CD4-positive, alpha-beta T cell treated with Interferon gamma for 1 hour (primary cell): ENCODE measurements around the gene NRG3.

ENCODE experiments used
- DNase-seq: peaks from one replicate; pipeline ENCODE4 v3.0.0-alpha.2; 2020

The NRG3 gene

GRCh38 chr10:82128527-82128926 lies 253.5 kb downstream of the NRG3 start:
- DNase-seq, result no peak

DNA sequence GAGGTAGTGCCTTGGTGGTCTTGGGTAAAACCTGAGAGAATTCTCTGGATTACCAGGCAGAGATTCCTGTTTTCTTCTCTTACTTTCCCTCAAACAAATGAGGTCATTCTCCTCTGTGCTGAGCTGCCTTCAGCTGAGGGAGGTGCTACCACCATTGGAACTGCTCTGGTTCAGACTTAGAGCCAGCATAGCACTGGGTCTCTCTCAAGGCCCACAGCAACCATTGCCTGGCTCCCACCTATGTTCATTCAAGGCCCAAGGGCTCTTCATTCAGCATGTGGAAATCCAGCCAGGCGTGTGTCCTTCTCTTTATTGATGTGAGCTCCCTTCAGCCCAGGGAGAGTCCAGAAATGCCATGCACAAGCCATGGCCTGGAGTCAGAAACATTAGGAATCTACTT lies 261.1 kb downstream of the NRG3 start:
- DNase-seq, result no peak

- no peak for DNase-seq
Measured at GRCh38 chr10:82144153-82144552, 269.2 kb downstream of the NRG3 start.

DNA sequence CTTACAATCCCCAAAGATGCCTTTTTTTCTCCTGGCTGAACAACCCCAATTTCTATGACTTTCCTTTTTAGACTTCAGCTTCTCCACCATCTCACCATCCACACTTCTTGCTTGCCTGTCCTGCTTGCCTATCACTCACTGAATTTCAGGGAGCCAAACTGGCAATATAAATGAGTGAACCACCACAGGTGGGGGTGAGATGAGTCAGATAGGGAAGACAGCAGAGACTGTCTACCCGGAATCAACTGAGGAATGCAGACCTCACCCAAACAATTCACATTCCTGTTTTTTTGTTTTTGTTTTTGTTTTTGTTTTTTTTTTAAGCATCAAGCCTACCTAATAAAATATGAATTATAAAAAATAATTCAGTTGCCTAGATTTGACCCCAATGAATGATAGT lies 273.8 kb downstream of the NRG3 start:
- no peak for DNase-seq

GRCh38 chr10:82149674-82150073 lies 274.7 kb downstream of the NRG3 start:
- no peak for DNase-seq

- DNase-seq, result no peak
Measured at GRCh38 chr10:82150123-82150900, 275.3 kb downstream of the NRG3 start.

DNA sequence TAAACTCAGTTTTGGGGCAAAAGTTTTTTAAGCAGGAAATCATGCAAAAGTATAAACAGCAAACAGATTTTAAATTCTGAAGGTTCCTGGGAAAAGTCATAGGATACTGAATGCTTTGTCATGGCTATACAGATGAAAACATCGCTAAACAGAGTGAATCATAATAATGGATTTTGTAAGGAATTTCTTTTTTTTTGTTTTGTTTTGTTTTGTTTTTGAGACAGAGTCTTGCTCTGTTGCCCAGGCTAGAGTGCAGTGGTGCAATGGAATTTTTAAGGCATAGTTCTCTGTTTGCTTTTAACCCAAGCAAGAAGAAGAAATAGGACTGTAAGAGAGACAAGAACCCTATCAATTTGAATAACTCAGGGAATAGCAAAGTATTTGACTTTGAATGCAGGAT lies 285.3 kb downstream of the NRG3 start:
- no peak for DNase-seq

GRCh38 chr10:82161264-82161663 lies 286.3 kb downstream of the NRG3 start:
- no peak for DNase-seq

DNA sequence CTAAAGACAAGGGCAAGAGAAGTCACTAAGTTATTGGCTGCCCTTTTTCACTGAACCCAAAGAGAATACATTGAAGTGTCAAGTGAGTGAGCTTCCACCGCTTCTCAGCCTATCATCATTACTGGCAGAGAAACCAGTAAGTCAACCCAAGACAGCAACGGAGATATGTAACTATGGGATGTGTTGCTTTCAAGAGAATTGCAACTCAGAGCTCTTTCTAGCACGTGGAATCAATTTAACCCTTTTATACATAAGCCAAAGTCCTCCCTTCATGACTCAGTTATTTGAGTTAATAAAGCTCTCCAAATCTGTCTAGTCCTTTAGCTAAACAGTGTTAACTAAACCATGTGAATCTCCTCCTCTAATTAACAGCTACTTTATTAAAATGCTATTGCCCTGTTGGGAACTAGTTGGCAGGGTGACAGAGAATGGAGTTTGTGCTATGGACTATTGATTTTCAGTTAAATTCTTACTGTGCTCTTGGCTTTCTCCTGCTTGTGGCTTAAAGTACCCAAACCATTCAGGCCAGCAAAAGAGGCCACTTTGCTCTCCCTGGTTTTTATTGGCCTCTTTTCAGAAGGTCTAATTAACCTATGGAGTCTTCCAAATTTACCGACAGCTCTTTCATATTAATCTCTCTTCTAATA lies 287.7 kb downstream of the NRG3 start:
- DNase-seq, result no peak

DNA sequence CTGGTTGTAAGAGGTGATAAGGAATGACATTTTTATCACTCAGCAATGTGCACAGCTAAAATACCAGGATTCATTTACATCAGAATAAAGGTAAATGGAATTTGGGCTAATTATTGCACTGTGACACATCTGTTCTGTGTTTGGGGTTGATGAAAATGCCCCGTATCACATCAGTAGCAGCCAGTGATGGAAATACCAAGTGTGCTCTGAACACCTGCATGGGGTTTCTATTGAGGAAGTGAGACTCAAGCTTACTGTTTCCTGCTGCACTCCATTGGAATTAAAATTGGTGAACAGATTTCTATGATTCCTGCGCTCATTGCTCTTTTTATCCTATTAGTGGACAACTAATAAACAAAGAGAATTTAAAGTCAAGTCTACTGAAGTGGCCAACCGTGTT lies 296.9 kb downstream of the NRG3 start:
- DNase-seq, result no peak

GRCh38 chr10:82176587-82176986 lies 301.6 kb downstream of the NRG3 start:
- no peak for DNase-seq

GRCh38 chr10:82190432-82191260 lies 315.7 kb downstream of the NRG3 start:
- DNase-seq, result no peak

DNA sequence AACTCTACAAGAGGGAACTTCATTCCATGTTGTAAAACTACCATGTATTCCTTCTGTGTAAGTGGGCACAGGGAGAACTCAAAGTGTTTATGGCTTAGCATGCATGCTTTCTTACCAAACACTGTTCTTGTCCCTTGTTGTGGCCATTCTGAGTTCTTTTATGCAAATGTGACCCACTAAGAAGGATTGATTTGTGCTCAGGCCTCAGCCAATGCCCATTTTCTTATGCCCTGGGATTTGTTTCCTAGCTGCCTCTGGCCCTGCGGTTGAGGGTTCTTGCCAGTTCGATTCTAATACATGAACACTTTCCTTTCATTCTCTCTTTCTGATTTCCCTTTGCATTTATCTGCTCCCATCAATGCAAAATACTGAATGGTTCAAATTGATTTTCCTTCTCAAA lies 316.7 kb downstream of the NRG3 start:
- no peak for DNase-seq

DNA sequence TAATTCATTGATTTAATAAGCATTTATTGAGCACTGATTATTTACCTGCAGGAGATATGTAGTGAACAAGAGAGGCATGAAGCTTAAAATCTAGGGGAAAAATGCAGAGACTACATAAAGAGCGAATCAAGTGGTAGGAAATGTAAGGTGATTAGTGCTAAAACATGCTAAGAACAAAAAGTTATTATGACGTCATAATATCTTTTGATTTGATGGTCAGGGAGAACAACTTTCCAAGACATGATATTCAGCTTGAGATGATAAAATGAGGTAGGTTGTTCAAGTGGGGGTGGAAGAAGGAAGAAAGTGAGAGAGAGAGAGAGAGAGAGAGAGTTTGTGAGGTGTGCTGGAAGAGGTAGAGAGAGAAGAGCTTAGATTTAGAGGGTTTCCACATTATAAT lies 317.7 kb downstream of the NRG3 start:
- no peak for DNase-seq

DNA sequence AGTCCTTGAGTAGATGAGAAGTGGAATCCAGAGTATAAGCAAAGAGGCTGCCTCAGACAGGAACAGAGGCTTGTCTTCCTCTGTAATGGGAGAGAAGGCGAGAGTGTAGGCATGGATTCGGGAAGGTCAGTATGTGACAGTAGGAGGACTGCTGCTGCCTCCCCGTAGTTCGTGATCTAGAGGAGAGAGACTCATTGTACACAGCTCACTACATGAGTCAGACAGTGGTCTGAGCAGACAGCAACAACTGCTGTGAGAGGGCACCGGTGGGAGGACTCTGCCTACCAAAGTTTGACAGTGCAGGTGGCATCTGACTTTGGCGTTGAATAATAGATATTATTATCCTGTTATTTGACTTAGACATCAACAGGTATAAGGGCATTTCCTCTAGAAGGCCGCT lies 319.4 kb downstream of the NRG3 start:
- no peak for DNase-seq

GRCh38 chr10:82206831-82207230 lies 331.8 kb downstream of the NRG3 start:
- DNase-seq, result no peak

DNA sequence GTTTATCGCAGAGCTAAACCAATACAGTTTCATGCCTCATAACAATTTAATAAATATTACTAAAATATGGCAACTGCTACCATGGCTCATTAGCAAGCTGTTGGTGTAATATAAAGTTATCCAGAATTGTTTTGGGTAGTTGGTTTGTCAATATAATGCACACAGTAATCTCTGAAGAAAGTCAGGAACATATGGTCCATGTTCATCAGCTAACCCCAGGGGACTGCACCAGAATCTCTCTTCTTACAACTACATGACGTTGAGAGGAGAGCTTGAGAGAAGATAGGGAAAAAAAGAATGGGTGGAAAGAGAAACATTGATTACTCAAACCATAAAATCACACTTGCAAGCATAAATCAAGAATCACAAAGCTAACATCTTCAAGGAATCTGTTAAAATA lies 333.7 kb downstream of the NRG3 start:
- DNase-seq, result no peak

GRCh38 chr10:82210331-82210730 lies 335.3 kb downstream of the NRG3 start:
- DNase-seq, result no peak

DNA sequence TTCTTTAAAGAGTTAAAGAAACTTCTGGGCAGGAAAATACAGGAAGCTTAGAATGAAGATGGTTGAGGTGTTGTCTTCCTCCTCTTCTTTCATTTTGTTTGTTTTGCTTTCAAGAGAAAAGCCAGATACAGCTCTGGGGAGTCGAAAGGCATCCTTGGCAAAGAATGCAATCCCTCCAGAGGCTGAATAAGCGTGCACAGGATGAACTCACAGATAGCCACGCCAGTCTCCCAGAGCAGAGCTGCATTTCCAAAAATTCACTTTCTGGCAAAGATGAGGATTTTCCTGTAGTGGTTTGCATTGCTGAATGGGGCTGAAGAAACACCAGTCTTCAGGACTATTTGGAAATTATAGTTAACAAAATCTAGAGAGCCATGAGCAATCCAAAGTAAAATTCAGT lies 336.4 kb downstream of the NRG3 start:
- DNase-seq, result no peak

GRCh38 chr10:82212753-82213152 lies 337.8 kb downstream of the NRG3 start:
- DNase-seq, result no peak

DNA sequence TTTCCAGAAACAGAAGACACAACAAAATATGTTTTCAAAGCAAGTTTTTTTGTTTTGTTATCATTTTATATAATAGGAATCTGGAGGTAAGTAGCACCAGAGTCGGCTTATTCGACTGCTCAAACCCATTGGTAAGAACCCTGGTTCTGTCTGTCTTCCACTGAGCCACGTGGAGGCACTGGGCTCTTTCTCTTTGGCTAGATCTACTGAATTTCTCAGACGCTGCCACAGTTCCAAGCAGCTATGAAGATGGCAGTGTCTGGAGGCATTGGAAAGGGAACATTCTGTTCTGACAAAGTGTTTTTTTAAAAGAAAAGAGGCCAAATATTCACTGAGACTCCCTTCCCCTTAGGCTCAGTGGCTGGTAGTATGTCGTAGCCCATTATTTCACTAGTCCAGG lies 338.8 kb downstream of the NRG3 start:
- no peak for DNase-seq

DNA sequence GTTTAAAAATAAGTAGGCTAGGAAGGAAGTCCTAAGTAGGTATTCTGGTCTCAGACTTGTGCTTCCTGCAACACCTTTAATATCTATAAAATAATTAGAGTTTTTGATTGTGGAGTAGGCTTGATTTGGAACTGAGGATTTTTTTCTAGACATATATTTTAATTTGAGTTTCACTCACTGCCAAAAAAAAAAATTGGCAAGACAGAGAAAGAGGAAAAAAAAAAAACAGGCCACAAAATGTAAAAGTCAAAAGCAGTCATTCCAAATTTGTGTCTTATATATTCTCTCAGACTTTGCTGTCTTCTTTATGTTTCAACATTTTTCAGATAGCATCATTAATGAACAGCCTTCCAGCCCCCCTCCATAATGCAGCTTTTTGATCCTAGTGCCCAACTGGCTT lies 346.1 kb downstream of the NRG3 start:
- DNase-seq, result no peak

GRCh38 chr10:82221601-82222149 lies 346.7 kb downstream of the NRG3 start:
- DNase-seq, result no peak

DNA sequence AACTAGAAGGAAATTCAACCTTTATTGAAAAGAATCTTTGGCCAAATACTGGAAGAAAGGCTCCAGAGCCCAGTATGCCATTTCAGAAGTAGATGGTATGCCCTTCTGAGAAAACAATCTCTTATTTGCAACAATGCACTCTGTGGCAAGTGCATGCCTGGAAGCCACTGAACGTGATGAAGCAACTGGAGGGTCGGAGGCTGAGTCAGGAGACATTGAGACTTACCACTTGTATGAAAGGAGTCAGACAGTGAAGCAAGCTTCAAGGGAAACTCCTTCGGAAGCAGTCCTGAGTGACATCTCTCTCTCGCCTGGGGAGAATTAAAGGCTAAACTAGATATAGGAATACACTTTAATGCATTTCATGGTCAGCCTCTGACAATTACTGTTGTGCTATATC lies 353.7 kb downstream of the NRG3 start:
- no peak for DNase-seq
